Ramos (cell line): ENCODE results near the gene CACNG4.

Source experiments
- in situ Hi-C: fragments of 300-500 bp; cut with MboI; formaldehyde crosslinking; loops from one replicate; pipeline ENCODE4 v1.14.3; 2022; ENCODE audit warnings: low sequenced_read_pairs; ENCODE audit not compliant: unreplicated experiment

CACNG4 gene

DNA sequence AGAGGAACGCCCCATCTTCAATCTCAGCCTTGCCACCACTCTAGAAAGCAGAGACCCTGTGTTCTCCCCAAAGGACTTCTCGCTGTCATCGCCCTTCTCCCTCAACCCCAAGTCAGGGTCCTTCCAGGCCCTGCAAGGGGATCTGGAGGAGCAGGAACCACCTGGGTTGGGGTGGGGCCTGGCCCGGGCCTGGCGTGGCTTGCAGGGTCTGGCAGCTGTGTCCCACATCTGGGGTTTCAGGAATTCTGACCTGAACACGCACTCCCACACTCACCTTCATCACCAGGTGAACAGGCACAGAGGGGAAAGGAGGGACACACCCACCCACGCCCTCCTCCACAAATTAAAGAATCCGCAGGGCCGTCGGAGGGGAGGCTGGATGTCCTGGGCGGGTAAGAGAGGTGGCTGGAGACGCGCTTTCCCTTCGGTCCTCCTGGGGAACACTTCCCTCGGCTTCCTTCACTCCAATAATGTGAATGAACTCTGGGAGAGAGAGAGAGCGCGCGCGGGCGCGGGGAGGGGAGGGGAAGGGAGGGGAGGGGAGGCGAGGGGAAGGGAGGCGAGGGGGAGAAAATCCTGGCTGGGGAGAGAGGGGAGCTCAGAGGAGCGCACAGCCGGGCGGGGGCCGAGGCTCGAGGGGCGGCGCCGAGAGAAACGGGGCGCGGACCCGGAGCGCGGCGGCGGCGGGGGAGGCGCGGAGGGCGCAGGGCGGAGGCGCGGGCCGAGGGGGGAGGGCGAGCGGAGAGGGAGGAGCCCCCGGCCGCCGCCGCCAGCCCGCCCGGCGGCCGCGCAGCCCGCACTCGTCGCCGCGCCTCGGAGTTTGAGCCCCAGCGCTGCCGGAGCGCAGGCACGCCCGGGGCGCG lies at the start of gene CACNG4:
TSS of gene CACNG4 (plus strand) at position 799 of the 863 bp plus-strand sequence. CDS start 205 bp downstream, outside the sequence.
- in situ Hi-C loops: no loop called here

DNA sequence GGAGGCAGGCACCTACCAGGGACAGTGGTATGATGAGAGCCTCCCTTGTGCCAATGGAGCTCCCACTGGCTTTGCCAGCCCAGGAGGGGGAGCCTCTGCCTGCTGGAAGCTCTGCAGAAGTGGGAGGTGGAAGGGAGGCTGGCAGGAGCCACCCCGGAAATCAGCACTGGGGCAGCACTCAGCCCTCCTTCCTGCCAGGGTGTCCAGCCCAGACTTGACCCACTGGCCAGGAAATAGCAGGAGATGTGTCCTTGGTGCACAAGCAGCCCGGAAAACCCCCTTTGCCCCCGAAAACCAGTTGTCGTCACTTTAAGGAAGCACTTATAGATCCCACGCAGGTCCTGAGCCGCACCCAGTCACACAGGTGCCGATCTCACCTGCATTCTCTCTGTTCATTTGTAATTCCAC lies 49.3 kb upstream of the CACNG4 start:
- in situ Hi-C loops: no loop called here

DNA sequence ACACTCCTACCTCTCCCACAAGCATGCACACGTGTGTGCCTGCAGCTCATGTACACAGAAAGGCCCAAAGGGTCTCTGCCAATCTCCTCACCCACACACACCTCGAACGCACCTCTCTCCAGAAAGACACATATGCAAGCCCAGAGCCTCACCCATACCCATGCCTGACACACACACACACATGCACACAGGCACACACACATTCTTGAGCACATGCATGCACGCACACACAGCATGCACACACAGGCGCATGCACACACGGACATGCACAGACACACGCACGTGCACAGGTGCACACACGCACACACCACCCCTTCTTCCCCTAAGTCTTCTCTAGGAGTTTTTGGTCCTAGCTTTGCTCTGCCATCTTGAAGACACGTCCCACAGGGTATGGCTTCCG lies 48.7 kb upstream of the CACNG4 start:
- in situ Hi-C loops: no loop called here

DNA sequence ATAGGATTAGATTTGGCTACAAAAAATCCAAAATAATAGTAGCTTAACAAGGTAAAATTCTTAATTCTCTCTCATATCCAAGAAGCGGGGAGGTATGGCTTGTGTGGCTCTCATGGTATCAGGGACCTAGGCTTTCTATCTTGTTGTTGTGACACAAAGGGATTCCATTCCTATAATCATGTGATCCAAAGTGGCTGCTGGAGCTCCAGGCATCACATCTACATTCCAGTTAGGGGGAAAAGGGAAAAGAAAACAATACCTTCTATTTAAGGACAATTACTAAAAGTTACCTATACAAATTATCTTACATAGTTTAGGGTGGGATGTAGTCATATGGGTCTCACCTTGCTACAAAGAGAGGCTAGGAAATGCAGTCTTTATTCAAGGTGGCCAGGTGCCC lies 47.6 kb upstream of the CACNG4 start:
- in situ Hi-C loops: no loop called here

DNA sequence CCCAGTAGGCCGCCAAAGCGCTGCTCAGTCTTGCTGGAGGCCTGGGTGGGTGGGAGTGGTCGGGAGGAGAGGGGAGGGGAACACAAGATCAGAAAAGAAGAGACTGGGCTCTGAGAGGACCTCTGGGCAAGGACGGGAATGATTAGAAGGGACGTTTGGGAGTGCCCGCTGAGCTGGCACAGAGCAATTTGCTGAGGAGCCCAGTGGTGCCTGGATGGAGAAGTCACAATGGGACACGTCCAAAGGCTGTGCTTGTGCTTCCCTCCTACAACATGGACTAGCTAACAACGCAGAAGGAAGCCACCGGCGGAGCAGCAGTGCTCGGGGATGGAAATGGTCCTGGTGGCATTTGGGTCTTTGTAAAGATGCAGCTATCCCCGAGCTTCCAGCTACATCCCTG lies 45.6 kb upstream of the CACNG4 start:
- in situ Hi-C loops: no loop called here

DNA sequence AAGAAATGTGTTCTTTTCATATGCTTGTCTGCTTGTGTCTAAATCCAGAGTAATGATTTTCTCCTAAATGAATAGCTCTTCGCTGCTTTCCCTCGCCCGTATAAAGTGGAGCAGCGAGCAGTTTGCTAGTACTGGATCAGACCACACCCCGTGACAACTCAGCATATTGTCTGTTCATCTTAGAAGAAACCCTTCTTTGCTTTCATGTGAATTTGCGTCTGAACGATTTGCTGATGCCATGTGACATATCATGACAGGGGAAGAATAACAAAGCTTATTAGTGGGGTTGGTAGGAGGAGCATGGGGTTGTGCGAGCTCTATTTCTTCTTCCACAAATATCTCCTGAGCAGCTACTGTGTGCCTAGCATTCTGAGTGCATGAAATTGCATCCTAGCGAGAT lies 44.1 kb upstream of the CACNG4 start:
- in situ Hi-C loops: no loop called here

DNA sequence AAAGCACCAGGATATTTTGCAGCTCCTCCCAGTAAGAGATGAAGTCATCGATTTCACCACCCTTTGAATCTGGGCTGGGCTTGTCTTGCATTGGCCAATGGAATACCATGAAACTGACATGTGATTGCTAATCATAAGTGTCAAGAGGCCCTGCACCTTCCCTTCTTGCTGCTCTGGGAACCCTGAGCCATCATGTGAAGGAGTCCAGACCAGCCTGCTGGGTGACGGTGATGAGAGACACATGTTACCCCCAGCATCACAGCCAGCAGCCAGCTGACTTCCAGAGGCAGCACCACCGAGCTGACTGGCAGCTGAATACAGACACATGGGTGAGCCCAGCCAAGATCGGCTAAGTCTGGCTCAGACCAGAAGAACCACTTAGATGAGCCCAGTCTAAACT lies 43.6 kb upstream of the CACNG4 start:
- in situ Hi-C loops: no loop called here

DNA sequence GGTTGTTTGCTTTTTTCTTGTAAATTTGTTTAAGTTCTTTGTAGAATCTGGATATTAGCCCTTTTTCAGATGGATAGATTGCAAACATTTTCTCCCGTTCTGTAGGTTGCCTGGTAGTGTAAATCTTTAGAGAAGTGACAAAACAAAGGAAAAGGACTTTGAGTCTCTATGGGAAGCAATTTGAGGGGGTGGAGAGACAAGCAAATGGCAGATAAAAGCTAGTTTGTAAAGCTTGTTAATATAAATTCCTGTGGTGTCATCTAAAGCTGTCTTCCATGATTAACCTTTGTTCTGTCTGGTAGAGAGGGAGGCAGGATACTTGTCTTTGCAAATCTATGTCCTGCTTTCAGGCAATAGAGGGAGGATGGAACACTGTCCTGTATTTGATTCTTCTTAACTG lies 40.6 kb upstream of the CACNG4 start:
- in situ Hi-C loops: no loop called here

DNA sequence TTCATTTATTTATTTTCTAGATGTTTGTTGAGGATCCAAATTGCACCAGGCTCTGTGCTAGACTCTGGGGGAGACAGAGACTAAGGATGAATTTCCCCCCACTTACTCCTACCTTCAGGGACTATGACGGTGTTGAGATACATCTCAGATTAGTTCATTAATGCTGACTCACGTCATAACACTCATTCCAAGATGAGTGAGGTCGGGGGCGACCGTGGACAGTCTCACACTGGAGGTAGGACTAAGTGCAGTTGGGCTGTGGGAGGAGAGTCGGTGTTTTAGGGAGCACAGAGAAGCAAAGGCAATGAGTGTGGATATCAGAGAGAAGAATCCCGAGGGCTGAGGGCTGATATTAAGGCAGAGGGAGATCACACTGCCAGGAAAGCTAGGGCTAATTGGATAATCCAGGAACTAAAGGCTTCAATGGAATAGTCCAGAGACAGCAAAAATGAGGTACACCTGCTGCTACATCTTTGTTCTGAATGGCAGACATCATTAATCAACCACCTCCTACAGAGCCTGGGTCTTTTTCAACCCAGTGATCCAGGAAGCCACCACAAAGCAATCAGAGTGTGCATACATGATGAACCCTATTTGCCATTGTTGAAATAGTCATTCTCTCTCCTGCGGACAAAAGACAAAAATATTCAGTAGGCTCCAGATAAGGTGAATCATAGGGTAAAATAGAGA lies 38.6 kb upstream of the CACNG4 start:
- in situ Hi-C loops: no loop called here

DNA sequence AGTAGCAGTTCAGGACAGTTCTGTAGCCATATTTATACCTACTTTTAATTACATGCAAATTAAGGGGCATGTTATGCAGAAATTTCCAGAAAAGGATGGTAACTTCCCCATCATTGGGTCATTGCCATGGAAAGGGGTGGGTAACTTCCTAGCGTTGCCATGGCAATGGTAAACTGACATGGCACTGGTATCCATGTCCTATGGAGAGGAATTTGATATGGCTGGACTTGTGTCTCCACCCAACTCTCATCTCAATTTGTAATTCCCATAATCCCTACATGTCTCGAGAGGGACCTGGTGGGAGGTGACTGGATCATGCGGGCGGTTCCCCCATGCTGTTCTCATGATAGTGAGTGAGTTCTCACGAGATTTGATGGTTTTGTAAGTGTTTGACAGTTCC lies 35.6 kb upstream of the CACNG4 start:
- in situ Hi-C loops: no loop called here

DNA sequence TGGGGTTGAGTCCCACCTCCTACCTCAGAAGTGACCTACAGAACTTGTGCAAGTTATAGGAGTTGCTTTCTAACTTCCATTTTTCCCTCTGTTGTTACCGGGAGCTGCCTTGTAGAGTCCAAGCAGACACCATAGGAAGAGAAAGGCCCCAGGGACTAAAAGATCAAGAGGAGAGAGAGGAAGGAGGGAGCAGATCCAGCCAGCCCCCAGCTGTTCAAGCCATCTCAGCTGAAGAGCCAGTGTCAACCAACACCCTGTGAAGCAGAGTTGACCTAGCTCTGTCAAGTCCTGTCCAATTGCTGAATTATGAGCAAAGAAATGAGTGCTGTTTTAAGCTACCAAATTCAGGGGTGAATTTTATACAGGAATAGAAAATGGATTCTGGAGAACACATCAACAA lies 34.9 kb upstream of the CACNG4 start:
- in situ Hi-C loops: no loop called here

DNA sequence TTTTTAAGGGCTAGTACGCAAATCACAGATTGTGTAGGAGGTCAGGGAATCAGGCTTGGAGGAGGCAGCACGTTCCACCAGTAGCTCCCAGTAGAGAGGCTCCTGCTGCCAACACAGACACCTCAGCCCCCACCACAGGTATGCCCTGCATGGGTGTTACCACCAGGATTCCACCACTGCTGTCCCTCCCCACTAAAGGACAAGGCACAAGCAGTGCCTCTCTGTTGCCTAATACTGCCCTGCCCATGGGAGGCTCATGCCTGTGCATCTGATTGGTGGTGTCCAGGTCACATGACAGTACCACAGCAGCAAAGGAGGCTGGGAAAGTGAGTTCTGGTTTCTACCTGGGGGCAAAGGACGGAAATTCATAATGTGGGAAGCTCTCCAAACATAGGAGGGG lies 33.6 kb upstream of the CACNG4 start:
- in situ Hi-C loops: no loop called here

DNA sequence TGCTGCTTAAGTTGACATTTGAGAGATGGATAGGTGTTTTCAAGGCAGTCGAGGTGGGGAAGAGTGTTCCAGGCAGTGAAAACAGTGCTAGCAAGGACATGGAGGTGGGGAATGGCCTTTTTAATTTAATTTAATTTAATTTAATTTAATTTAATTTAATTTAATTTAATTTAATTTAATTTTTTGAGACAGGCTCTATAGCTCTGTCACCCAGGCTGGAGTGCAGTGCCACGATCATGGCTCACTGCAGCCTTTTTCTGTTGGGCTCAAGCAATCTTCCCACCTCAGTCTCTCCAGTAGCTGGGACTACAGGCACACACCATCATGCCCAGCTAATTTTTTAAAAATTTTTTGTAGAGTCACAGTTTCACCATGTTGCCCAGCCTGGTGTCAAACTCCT lies 32.2 kb upstream of the CACNG4 start:
- in situ Hi-C loops: no loop called here

DNA sequence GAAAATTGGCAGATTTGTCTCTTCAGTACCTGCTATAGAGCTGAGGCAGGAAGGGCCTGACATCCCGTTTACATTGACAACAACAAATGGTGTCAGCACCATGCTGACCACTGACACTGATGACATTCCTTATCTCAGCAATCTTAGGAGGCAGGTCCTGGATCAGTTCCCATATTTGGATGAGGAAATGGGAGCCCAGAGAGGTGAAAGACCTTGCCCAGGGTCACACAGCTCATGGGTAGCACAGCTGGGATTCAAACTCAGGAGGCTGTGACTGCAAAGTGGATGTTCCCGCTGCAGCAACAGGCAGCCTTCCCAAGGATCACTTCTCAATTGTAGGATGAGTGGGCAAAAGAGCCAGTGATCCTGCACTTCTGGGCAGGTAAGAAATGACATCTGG lies 30.5 kb upstream of the CACNG4 start:
- in situ Hi-C loops: no loop called here

DNA sequence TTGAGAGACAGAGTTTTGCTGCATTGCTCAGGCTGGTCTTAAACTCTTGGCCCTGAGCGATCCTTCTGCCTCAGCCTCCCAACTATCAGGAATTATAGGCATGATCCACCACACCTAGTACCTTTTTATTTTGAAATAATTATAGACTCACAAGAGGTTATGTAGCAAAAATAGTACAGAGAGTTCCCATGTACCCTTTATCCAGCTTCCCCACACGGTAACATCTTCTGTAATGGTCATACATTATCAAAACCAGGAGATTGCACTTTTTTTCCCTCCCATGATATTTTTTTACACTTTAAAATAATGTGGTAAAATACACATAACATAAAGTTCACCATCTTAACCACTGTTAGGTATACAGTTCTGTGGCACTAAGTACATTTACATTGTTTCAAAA lies 28.8 kb upstream of the CACNG4 start:
- in situ Hi-C loops: no loop called here

DNA sequence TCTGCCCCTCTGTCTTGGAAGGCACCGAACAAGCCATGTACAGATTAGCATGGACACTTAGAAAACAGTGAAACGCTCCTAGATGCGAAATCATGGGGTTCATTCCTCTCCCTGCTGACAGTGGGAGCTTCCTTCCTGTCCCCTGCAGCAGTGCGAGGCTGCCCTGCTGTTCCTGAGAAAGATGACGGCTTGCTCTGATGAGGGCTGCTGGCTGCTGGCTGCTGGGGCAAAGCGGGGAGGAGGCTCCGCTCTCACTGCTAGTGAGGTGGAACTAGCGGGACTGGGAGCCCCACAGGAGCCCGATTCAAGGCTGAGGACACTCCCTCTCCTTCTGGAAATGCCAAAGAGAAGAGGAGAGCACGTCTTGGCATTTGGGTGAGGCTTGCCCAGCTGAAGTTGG lies 25.9 kb upstream of the CACNG4 start:
- in situ Hi-C loops: no loop called here

DNA sequence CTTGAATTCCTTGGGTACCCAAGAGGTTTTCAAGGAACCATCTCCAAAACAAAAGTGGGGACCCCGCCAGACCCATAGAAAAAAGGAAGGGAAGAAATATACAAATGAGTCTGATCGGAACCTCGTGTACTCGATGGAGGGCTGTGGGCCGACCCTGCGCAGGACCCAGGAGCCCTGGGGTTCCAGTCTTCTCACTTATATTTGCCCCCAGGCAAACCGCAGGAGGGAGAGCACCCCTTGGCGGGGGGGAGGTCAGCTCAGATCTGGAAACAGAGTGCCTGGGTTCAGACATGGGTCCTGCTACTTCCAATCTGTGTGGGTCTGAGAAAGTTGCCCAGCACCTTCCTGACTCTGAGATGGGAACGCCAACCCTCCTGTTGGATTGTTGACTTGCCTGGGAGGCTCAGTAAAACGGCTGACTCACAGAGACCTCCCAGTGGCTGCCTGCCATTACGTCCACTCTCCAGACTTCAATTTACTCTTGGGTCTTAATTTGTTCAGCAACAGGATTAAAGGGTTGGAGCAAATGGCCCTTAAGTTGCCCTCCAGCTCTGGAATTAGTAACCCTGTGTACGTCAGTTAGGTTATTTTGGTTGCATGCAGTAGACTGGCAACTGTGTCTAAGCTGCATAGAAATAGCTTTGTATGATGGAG lies 24.9 kb upstream of the CACNG4 start:
- in situ Hi-C loops: no loop called here

DNA sequence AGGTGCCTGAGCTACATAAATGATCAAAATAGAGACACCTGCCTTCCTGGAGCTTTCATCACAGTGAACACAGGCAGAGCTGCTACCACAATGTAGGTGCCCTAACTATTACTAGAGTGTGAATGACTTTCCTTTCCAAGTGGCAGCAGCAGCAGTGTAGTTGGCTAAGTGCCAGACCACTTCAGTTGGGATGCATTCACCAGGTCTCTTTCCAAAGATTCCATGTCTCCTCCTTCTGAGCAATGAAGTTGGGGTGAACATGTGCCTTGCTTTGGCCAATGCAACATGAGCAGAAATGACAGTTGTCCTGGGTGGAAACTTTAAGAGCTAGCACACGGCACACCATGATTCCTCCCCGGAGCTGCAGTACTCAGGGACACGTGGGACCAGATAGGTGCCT lies 23.3 kb upstream of the CACNG4 start:
- in situ Hi-C loops: no loop called here

DNA sequence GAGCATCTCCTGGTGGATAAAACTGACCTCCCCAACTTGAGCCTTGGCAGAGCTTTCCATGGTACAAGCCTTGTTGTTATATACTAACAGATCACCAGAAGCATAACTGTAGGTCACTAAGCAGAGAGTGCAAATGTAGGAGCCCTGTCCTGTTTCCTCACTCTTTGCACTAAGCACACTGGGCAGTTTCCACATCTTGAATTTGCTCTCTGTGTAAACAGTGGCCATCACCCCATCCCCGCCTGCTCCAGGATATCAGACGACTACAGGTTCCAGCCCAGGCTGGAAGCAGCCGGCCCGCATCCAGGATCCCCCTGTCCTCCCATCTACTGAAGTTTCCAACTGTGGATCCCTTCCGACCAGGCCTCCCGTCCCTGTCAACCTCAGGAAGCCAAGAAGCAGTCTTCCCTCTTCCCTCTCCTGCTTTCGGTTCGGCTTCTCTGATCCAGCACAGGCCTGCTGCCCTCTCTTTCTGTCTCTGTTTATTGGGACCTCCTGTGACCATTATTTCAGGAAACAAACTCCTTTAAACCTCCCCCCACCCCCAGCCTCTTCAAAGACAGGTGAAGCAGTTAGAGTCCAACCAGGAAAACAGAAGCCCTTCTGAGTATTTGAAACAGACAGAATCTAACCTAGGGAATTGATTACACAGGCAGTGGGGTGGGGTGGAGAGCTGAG lies 22.6 kb upstream of the CACNG4 start:
- in situ Hi-C loops: no loop called here

DNA sequence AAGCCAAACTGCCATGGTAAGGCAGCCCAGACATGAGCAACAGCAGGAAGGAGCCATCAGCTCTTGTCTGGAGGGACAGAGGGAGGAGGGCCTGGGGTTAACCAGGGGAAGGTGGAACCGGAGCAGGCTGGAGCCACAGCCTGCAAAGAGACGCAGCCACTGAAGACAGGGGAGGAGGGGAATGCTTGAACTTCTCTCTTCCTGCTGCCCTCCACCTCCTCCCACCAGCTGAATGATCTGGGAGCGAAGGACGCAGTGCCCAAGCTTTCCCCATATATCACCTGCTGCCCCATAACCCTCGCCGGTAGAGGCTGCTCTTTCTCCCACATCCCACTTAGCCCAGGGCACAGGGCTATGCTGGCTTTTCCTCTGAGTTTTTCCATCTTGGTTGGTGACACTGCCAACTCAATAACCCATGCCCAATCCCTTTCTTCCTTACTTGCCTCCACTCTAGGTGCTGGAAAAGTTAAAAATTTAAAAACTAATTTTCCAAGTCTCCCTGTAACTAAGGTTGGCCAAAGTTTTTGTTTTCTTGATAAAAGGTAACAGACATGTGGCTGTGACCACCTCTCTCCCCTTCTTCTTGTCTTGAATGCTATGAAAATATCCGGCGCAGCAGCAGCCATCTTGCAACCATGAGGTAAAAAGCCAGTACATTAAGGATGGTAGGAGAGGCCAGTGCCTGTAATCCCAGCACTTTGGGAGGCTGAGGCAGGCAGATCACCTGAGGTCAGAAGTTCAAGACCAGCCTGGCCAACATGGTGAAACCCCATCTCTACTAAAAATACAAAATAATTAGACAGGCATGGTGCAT lies 21.8 kb upstream of the CACNG4 start:
- in situ Hi-C loops: no loop called here
